ENCODE measurements around the gene ASB8. TPM values are rescaled to one million over a fixed set of nuclear protein-coding genes. Genes with fewer than 3 reads are reported as not detected.

Gene ASB8
- total and polyA plus RNA-seq, 9 of the 15 experiments (the other 6 are each of a cell fraction or from before 2014, with no cell fraction given) = 13.3 to 29.0 (median 19.6) TPM

- CTCF ChIA-PET (ENCODE audit: low intra/inter-chr PET ratio) = no interaction called here
- in situ Hi-C loops (cut with MboI) = no loop called here
Measured at GRCh38 chr12:48201091-48201490, 43.8 kb upstream of the ASB8 start.

More at GRCh38 chr12:48201091-48201490, 43.8 kb upstream of the ASB8 start:
- no peak for FAIRE-seq
- intact Hi-C loops (cut with micrococcal nuclease) = no loop called here
- no peak overlapping the region for H3K4me2 ChIP-seq (ENCODE audit: insufficient read depth, low read length)
- peaks cover 9% of the 10 kb centered on the region for H3K9me3 ChIP-seq (replicated peaks; ENCODE audit: control insufficient read depth, insufficient read depth, low read depth, low read length)
- H3K27me3 ChIP-seq (ENCODE audit: control insufficient read depth in 2 of 2, insufficient read depth in 2 of 2, low read length in 2 of 2) = no peaks in the 10 kb centered on the region
- peaks cover 4 to 9% of the 10 kb centered on the region in 2 experiments; a peak in 3 of 5 replicates for H3K4me1 ChIP-seq (replicated peaks in 1 of 2; ENCODE audit: control insufficient read depth in 2 of 2, insufficient read depth in 2 of 2, low read length in 2 of 2)
- BruUV-seq (replicated peaks) = no TSS peak
- no peaks in the 10 kb centered on the region for H4K20me1 ChIP-seq (replicated peaks; ENCODE audit: control insufficient read depth, insufficient read depth, low read length)
- no peak overlapping the region for H3K27ac ChIP-seq (ENCODE audit: extremely low read depth, low read depth, low read length)
- peaks cover 22% of the 10 kb centered on the region for H3K79me2 ChIP-seq (ENCODE audit: control insufficient read depth, insufficient read depth, low read length)
- no peak for ATAC-seq
- no peak for TF ChIP-seq ZBTB26 (CRISPR knock-in tag; IDR thresholded peaks at IDR 0.05)
- no peak for TF ChIP-seq SFPQ (IDR thresholded peaks at IDR 0.05; ENCODE audit: low read depth, low read length)
- no peak for TF ChIP-seq ZNF398 (CRISPR knock-in tag; IDR thresholded peaks at IDR 0.05)
- TF ChIP-seq ZBED1 (IDR thresholded peaks at IDR 0.05) = no peak
- TF ChIP-seq ZNF316 (IDR thresholded peaks at IDR 0.05) = no peak
- TF ChIP-seq PHB2 (IDR thresholded peaks at IDR 0.05; ENCODE audit: low read depth) = no peak
- TF ChIP-seq BDP1 (IDR thresholded peaks at IDR 0.05; ENCODE audit: insufficient read depth, insufficient read length) = no peak
- TF ChIP-seq SIRT6 (IDR thresholded peaks at IDR 0.05; ENCODE audit: low read depth, low read length) = no peak
- H2AFZ ChIP-seq (ENCODE audit: low read depth, low read length) = no peak overlapping the region
- DNase-seq (ENCODE audit: extremely low read depth in 1 of 4, low spot score in 3 of 4) = no peak
- no peaks in the 10 kb centered on the region for H3K9me1 ChIP-seq (ENCODE audit: control insufficient read depth, insufficient read depth, low read length)
- no peak overlapping the region for H3K4me3 ChIP-seq
- H3K9ac ChIP-seq (ENCODE audit: insufficient read depth in 1 of 2, low read depth in 2 of 2, low read length in 2 of 2) = no peak overlapping the region
- POLR2A ChIA-PET = interaction anchor here (1.0 to 1.1 kb wide), 2 partner anchors 10 to 11 kb away, joined by 3 read pairs; no protein-coding TSS in a partner anchor
- H3K36me3 ChIP-seq (ENCODE audit: control insufficient read depth, insufficient read depth, low read length) = no peaks in the 10 kb centered on the region; the same call in 2 of the 3 replicates
- WGBS (ENCODE audit: insufficient coverage, low coverage, missing lambda C conversion rate) = 85% methylated on average over 3 of the region's 3 CpGs
